PC-3 (cell line): ENCODE data around the gene UNC50. TPM values are rescaled to one million over a fixed set of nuclear protein-coding genes. Genes with fewer than 3 reads are reported as not detected.

ENCODE experiments used
- ATAC-seq: fragments of 200-7000 bp; cut with Tn5 transposase; 2 replicates; pipeline ENCODE4 v1.9.1; 2020; ENCODE audit warnings: mild to moderate bottlenecking, moderate library complexity
- BruUV-seq: library from RNA; stranded (reverse); fragments of 400-500 nt; replicated peaks from 2 replicates; lab custom pipeline; 2021; lab: Mats Ljungman, UMichigan
- CTCF ChIA-PET: fragments of 300-600 bp; sonication (Branson Sonifier 250); formaldehyde crosslinking; loops from one replicate; lab custom pipeline; 2022; ENCODE audit warnings: antibody characterized with exemption; lab: Charles Lee
- POLR2A ChIA-PET: fragments of 300-600 bp; sonication (Branson Sonifier 250); formaldehyde crosslinking; loops from one replicate; lab custom pipeline; 2022; ENCODE audit warnings: antibody characterized with exemption; ENCODE audit not compliant: unreplicated experiment; lab: Charles Lee
- DNase-seq: peaks from one replicate; pipeline ENCODE4 v3.0.0-alpha.2; 2015
- H2AFZ ChIP-seq: fragments of 300-600 bp; sonication (generic); 2 replicates; pipeline ENCODE4 v1.6.0; 2016; ENCODE audit warnings: antibody characterized with exemption, low read length
- H3F3A ChIP-seq: fragments of 300-600 bp; sonication (generic); one replicate; pipeline ENCODE4 v1.6.0; 2017; ENCODE audit warnings: antibody characterized with exemption, low read length, control low read depth, mild to moderate bottlenecking; ENCODE audit not compliant: unreplicated experiment
- H3K27ac ChIP-seq: fragments of 300-600 bp; sonication (generic); 2 replicates; pipeline ENCODE4 v1.5.1; 2016; ENCODE audit warnings: mild to moderate bottlenecking, low read length
- H3K27me3 ChIP-seq: fragments of 300-600 bp; sonication (generic); 2 replicates; pipeline ENCODE4 v1.6.1; 2016; ENCODE audit warnings: low read length, mixed read lengths
- H3K36me3 ChIP-seq: fragments of 300-600 bp; sonication (generic); 2 replicates; pipeline ENCODE4 v1.6.1; 2016; ENCODE audit warnings: low read depth, mixed run types, low read length, mixed read lengths
- H3K4me1 ChIP-seq: fragments of 300-600 bp; sonication (generic); 2 replicates; pipeline ENCODE4 v1.5.1; 2016; ENCODE audit warnings: low read length; ENCODE audit not compliant: insufficient read depth
- H3K4me2 ChIP-seq: fragments of 300-600 bp; sonication (generic); 2 replicates; pipeline ENCODE4 v1.6.0; 2016; ENCODE audit warnings: low read length
- H3K4me3 ChIP-seq: fragments of 300-600 bp; sonication (generic); 2 replicates; pipeline ENCODE4 v1.5.1; 2016; ENCODE audit warnings: mild to moderate bottlenecking, low read length, mixed read lengths
- H3K79me2 ChIP-seq: fragments of 300-600 bp; sonication (generic); 2 replicates; pipeline ENCODE4 v1.6.1; 2017; ENCODE audit warnings: low read length, mixed read lengths
- H3K9ac ChIP-seq: fragments of 300-600 bp; sonication (generic); 2 replicates; pipeline ENCODE4 v1.6.0; 2016; ENCODE audit warnings: mild to moderate bottlenecking, low read length
- H3K9me2 ChIP-seq: fragments of 300-600 bp; sonication (generic); replicated peaks from 2 replicates; pipeline ENCODE4 v1.6.1; 2016; ENCODE audit warnings: mixed run types, low read length, mixed read lengths
- H3K9me3 ChIP-seq: fragments of 300-600 bp; sonication (generic); 2 replicates; pipeline ENCODE4 v1.6.1; 2016; ENCODE audit warnings: low read length, mixed read lengths
- H4K20me1 ChIP-seq: fragments of 300-600 bp; sonication (generic); 2 replicates; pipeline ENCODE4 v1.6.1; 2016; ENCODE audit warnings: low read length, mixed read lengths
- CTCF ChIP-seq: fragments of 300-600 bp; sonication (generic); conservative IDR thresholded peaks from 2 replicates; pipeline ENCODE4 v1.5.1; 2017; ENCODE audit warnings: antibody characterized with exemption, low read depth, mild to moderate bottlenecking, low read length
- EZH2 ChIP-seq: fragments of 300-600 bp; sonication (generic); IDR thresholded peaks from one replicate; pipeline ENCODE4 v1.6.1; 2017; ENCODE audit warnings: antibody characterized with exemption, mild to moderate bottlenecking, low read length; ENCODE audit not compliant: unreplicated experiment
- EZH2phosphoT487 ChIP-seq: fragments of 300-600 bp; sonication (generic); IDR thresholded peaks from 2 replicates; pipeline ENCODE4 v1.6.1; 2018; ENCODE audit warnings: mild to moderate bottlenecking, antibody characterized with exemption, low read length, borderline replicate concordance
- intact Hi-C: fragments of 100-400 bp; cut with micrococcal nuclease; formaldehyde crosslinking; loops from 2 replicates; pipeline ENCODE4 v1.9.0; 2023
- total RNA-seq: library from RNA; depleted of rRNA; stranded (reverse); fragments of >200 nt; gene quantifications from 2 replicates; pipeline ENCODE4 v1.2.3, GENCODE V29; 2014

The UNC50 gene
- total RNA-seq, 1 experiment from 2014 or later, result 26.0 TPM

GRCh38 chr2:98615481-98615880 is 7.1 kb downstream of the UNC50 start:
- intact Hi-C loops, result no loop called here
- ChIA-PET CTCF (no interaction called here), POLR2A (no interaction called here)
- H4K20me1 ChIP-seq, result no peaks in the 10 kb centered on the region
- no peaks in the 10 kb centered on the region for H3K9me3 ChIP-seq
- no peaks in the 10 kb centered on the region for H3K9me2 ChIP-seq
- no peak overlapping the region for H3K27ac ChIP-seq
- peak; percentile 29; the same call in 1 of the 2 replicates for TF ChIP-seq CTCF
- TF ChIP-seq EZH2, result no peak
- no peak for ATAC-seq
- H3F3A ChIP-seq, result no peaks in the 10 kb centered on the region
- no peak overlapping the region for H3K4me2 ChIP-seq
- H3K9ac ChIP-seq, result no peak overlapping the region
- no peak overlapping the region for H3K4me3 ChIP-seq
- no peak overlapping the region for H2AFZ ChIP-seq
- peaks cover 10% of the 10 kb centered on the region for H3K4me1 ChIP-seq
- BruUV-seq, result no TSS peak
- H3K36me3 ChIP-seq, result peaks cover 33% of the 10 kb centered on the region
- peaks cover 12% of the 10 kb centered on the region for H3K79me2 ChIP-seq
- H3K27me3 ChIP-seq, result no peaks in the 10 kb centered on the region
- DNase-seq, result no peak

- H3K9me3 ChIP-seq, result no peaks in the 10 kb centered on the region
- no peaks in the 10 kb centered on the region for H4K20me1 ChIP-seq
- no peaks in the 10 kb centered on the region for H3K9me2 ChIP-seq
- H3K27me3 ChIP-seq, result no peaks in the 10 kb centered on the region
- no peaks in the 10 kb centered on the region for H3K4me1 ChIP-seq
- no TSS peak for BruUV-seq
- DNase-seq (no peak), ATAC-seq (no peak)
- no peak overlapping the region for H3K4me2 ChIP-seq
- H3K36me3 ChIP-seq, result peaks cover 30% of the 10 kb centered on the region
- H3K4me3 ChIP-seq, result no peak overlapping the region
- H2AFZ ChIP-seq, result no peak overlapping the region
- intact Hi-C loops, result no loop called here
- no peak overlapping the region for H3K27ac ChIP-seq
- ChIA-PET CTCF (interaction anchor here (0.6 kb wide), 1 partner anchor 220 kb away, joined by 3 read pairs; no protein-coding TSS in a partner anchor), POLR2A (no interaction called here)
- no peak overlapping the region for H3K9ac ChIP-seq
- no peaks in the 10 kb centered on the region for H3F3A ChIP-seq
- H3K79me2 ChIP-seq, result no peaks in the 10 kb centered on the region
- TF ChIP-seq EZH2phosphoT487, result no peak
- TF ChIP-seq EZH2, result no peak
- TF ChIP-seq CTCF, result no peak
These were observed 8.8 kb downstream of the UNC50 start for GRCh38 chr2:98617149-98617548.

GRCh38 chr2:98623657-98624056 is 15.3 kb downstream of the UNC50 start:
- ChIA-PET CTCF (interaction anchor here (0.7 kb wide), 1 partner anchor 217 kb away, joined by 4 read pairs; no protein-coding TSS in a partner anchor), POLR2A (no interaction called here)
- TF ChIP-seq EZH2phosphoT487 (no peak), EZH2 (no peak), CTCF (no peak)
- Histone ChIP-seq H3K9me3 (no peaks in the 10 kb centered on the region), H3K4me1 (peaks cover 6% of the 10 kb centered on the region; the same call in 1 of the 2 replicates), H3K27me3 (no peaks in the 10 kb centered on the region), H3K4me3 (no peak overlapping the region), H3K9me2 (no peaks in the 10 kb centered on the region), H3K4me2 (no peak overlapping the region), H3K27ac (no peak overlapping the region), H3K9ac (no peak overlapping the region), H3K79me2 (no peaks in the 10 kb centered on the region), H4K20me1 (no peaks in the 10 kb centered on the region), H2AFZ (no peak overlapping the region), H3K36me3 (no peaks in the 10 kb centered on the region), H3F3A (no peaks in the 10 kb centered on the region)
- intact Hi-C loops, result no loop called here
- ATAC-seq (no peak), DNase-seq (no peak)
- no TSS peak for BruUV-seq
